Spleen (tissue), 13 donors: ENCODE data around the gene FAM237B. TPM values are rescaled to one million over a fixed set of nuclear protein-coding genes. Genes with fewer than 3 reads are reported as not detected.
A peak's percentile ranks its signal among the peaks of the same experiment; 100 is the strongest.
"Not testable (repeated sequence)": the region's sequence is repeated elsewhere in the genome, so short reads cannot be mapped to it uniquely, and the experiment has no call there.

Experiments
- DNase-seq: peaks from one replicate; pipeline ENCODE4 v3.0.0-alpha.2; 2020
- H3K27ac ChIP-seq, 8 donors: fragments of 200-600 bp; sonication (generic) in 7 of 8; 1 replicate in 4 of 8; 2 replicates in 4 of 8; pipeline versions ENCODE4 v1.5.0 to v1.8.0; 2016 to 2021; ENCODE audit warnings: inconsistent platforms in 4 of 8, mild to moderate bottlenecking in 4 of 8, moderate library complexity in 1 of 8
- H3K27me3 ChIP-seq, 7 donors: fragments of 200-600 bp; sonication (generic) in 6 of 7; replicated peaks in 1 of 7; 1 replicate in 4 of 7; 2 replicates in 3 of 7; pipeline versions ENCODE4 v1.5.0 to v1.8.0; 2016 to 2021; ENCODE audit warnings: inconsistent platforms in 3 of 7, mild to moderate bottlenecking in 1 of 7
- H3K36me3 ChIP-seq, 6 donors: fragments of 200-600 bp; sonication (generic) in 5 of 6; 1 replicate in 4 of 6; 2 replicates in 2 of 6; pipeline versions ENCODE4 v1.5.0 to v1.8.0; 2016 to 2021; ENCODE audit warnings: inconsistent platforms in 2 of 6
- H3K4me1 ChIP-seq, 6 donors: fragments of 200-600 bp; sonication (generic) in 5 of 6; 1 replicate in 3 of 6; 2 replicates in 3 of 6; pipeline versions ENCODE4 v1.5.0 to v1.8.0; 2016 to 2021; ENCODE audit warnings: inconsistent platforms in 3 of 6
- H3K4me3 ChIP-seq, 8 donors: fragments of 200-600 bp; sonication (generic) in 7 of 8; 1 replicate in 4 of 8; 2 replicates in 4 of 8; pipeline versions ENCODE4 v1.5.0 to v1.8.0; 2016 to 2021; ENCODE audit warnings: inconsistent platforms in 4 of 8, mild to moderate bottlenecking in 4 of 8, moderate library complexity in 2 of 8
- H3K9me3 ChIP-seq, 8 donors: fragments of 200-600 bp; sonication (generic) in 7 of 8; 1 replicate in 4 of 8; 2 replicates in 4 of 8; pipeline versions ENCODE4 v1.5.0 to v1.8.0; 2016 to 2021; ENCODE audit warnings: inconsistent platforms in 4 of 8
- POLR2A ChIP-seq, 3 donors: fragments of 450-650 bp; IDR thresholded peaks; one replicate each; pipeline ENCODE4 v1.5.1; 2017; ENCODE audit warnings: antibody characterized with exemption in 3 of 3, mild to moderate bottlenecking in 1 of 3
- POLR2AphosphoS5 ChIP-seq, 3 donors: sonication (generic); formaldehyde crosslinking; IDR thresholded peaks; one replicate each; pipeline ENCODE4 v1.5.1; 2017; ENCODE audit warnings: antibody characterized with exemption in 3 of 3
- WGBS, 5 donors: extraction: QIAGEN DNeasy Blood & Tissue Kit in 3 of 5; methylation state at CpG; one replicate each; pipeline versions ENCODE4 v1.1.5 to v1.1.7; 2013 to 2018; 5-methylcytosine and 5-hydroxymethylcytosine counted together
- intact Hi-C: fragments of 100-400 bp; cut with DNase I; formaldehyde crosslinking; loops from one replicate; pipeline ENCODE4 v1.15.0; 2023; ENCODE audit warnings: low total_unique reads
- long read RNA-seq, 2 donors: transcript quantifications; one replicate each; lab custom pipeline, GENCODE V29; 2026
- polyA plus RNA-seq, 3 donors: library from polyadenylated mRNA; stranded (reverse); fragments of 200-250 nt; gene quantifications; one replicate each; pipeline ENCODE4 v1.2.1, GENCODE V29; 2013
- total RNA-seq, 7 donors: library from RNA; depleted of rRNA in 3 of 7; stranded (reverse); fragments of >200 nt in 3 of 7; fragmentation: NEBNext Ultra II Directional in 4 of 7; extraction: Animal tissue kit (Norgen Biotek cat#: 25700) in 4 of 7; gene quantifications; one replicate each; pipeline versions ENCODE4 v1.1.0 to v1.2.1, GENCODE V29; 2016 to 2021
- TF ChIP-seq, protein P1 (sequence below), 11 experiments: fragments of 200-600 bp in 7 of 11; fragments of 450-650 bp in 4 of 11; sonication (generic) in 4 of 11; IDR thresholded peaks in 8 of 11; conservative IDR thresholded peaks in 3 of 11; 1 replicate in 7 of 11; 2 replicates in 4 of 11; pipeline versions ENCODE4 v1.4.0 to v1.8.0; 2016 to 2021; ENCODE audit warnings: antibody characterized with exemption in 11 of 11, inconsistent platforms in 4 of 11, mild to moderate bottlenecking in 1 of 11
- donor health status: healthy with polysubstance abuse.
- donor health status: DM: no; HTN: no; CAD: no; lungs with moderate emphysema.
- donor health status: DM: no; HTN: no; CAD: no.
- donor health status: Bipolar disorder and iron deficiency.
- donor health status: healthy.
- donor health status: DM: no; HTN: no; CAD: no.
- donor health status: DM: yes; HTN: yes; CAD: no.

FAM237B gene
- total RNA-seq: not detected
- polyA plus RNA-seq: not detected
- long read RNA-seq, donor 1: 0 reads
- long read RNA-seq, donor 2: 0 reads

- Histone ChIP-seq H3K36me3 (no peaks in the 10 kb centered on the region), H3K27ac (no peak within 1 kb of the TSS), H3K27me3 (peaks cover 0 to 72% (median 25%) of the 10 kb centered on the region in 7 donors), H3K9me3 (no peaks in the 10 kb centered on the region), H3K4me3 (peak within 1 kb of the TSS in 5 of 8 donors; percentile 18 to 52 (median 24)), H3K4me1 (peaks cover 5 to 15% (median 9%) of the 10 kb centered on the region in 6 donors)
- WGBS, 5 donors: 2 to 5% (median 5%) methylated on average over 32 to 62 of the region's 62 CpGs
- DNase-seq: peak; percentile 74
- TF ChIP-seq, protein P1, sequence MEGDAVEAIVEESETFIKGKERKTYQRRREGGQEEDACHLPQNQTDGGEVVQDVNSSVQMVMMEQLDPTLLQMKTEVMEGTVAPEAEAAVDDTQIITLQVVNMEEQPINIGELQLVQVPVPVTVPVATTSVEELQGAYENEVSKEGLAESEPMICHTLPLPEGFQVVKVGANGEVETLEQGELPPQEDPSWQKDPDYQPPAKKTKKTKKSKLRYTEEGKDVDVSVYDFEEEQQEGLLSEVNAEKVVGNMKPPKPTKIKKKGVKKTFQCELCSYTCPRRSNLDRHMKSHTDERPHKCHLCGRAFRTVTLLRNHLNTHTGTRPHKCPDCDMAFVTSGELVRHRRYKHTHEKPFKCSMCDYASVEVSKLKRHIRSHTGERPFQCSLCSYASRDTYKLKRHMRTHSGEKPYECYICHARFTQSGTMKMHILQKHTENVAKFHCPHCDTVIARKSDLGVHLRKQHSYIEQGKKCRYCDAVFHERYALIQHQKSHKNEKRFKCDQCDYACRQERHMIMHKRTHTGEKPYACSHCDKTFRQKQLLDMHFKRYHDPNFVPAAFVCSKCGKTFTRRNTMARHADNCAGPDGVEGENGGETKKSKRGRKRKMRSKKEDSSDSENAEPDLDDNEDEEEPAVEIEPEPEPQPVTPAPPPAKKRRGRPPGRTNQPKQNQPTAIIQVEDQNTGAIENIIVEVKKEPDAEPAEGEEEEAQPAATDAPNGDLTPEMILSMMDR (IDR thresholded peaks at IDR 0.05 in 8 of 11, conservative IDR thresholded peaks at IDR 0.05 in 3 of 11): no peak
- TF ChIP-seq POLR2A (IDR thresholded peaks at IDR 0.05) (no peak), POLR2AphosphoS5 (IDR thresholded peaks at IDR 0.05) (no peak)
- intact Hi-C loops: no loop called here
These were observed at the start of gene FAM237B for GRCh38 chr7:90320801-90321494. Gene FAM237B (minus strand): TSS chr7:90321304. CDS start chr7:90319748, 1,556 bp downstream.

GRCh38 chr7:90351987-90352386, 30.9 kb upstream of the FAM237B start:
- no peak overlapping the region for H3K27ac ChIP-seq
- TF ChIP-seq POLR2A (IDR thresholded peaks at IDR 0.05): no peak
- TF ChIP-seq, protein P1 (IDR thresholded peaks at IDR 0.05 in 8 of 11, conservative IDR thresholded peaks at IDR 0.05 in 3 of 11): no peak
- no peak for TF ChIP-seq POLR2AphosphoS5 (IDR thresholded peaks at IDR 0.05)
- peaks cover 6 to 49% (median 22%) of the 10 kb centered on the region in 6 donors for H3K36me3 ChIP-seq
- peaks cover 0 to 8% (median under 1%) of the 10 kb centered on the region in 8 donors for H3K9me3 ChIP-seq
- no peak for DNase-seq
- H3K4me1 ChIP-seq: peaks cover 0 to 38% (median 14%) of the 10 kb centered on the region in 6 donors
- H3K4me3 ChIP-seq: no peak overlapping the region
- no peaks in the 10 kb centered on the region for H3K27me3 ChIP-seq
- intact Hi-C loops: no loop called here

DNA sequence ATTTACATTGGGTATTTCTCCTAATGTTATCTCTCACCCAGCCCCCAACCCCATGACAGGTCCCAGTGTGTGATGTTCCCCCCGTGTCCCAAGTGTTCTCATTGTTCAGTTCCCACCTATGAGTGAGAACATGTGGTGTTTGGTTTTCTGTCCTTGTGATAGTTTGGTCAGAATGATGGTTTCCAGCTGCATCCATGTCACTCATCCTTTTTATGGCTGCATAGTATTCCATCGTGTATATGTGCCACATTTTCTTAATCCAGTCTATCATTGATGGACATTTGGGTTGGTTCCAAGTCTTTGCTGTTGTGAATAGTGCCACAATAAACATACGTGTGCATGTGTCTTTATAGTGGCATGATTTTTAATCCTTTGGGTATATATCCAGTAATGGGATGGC, 28.9 kb upstream of the FAM237B start:
- H3K9me3 ChIP-seq, intact Hi-C loops, H3K27ac ChIP-seq, DNase-seq, H3K4me3 ChIP-seq, H3K27me3 ChIP-seq: not testable (repeated sequence)
- H3K36me3 ChIP-seq: peaks cover 0 to 30% (median 6%) of the 10 kb centered on the region in 6 donors
- 89 to 98% (median 96%) methylated on average over 3 of the region's 3 CpGs for WGBS, 5 donors
- peaks cover 0 to 48% (median 21%) of the 10 kb centered on the region in 6 donors for H3K4me1 ChIP-seq

DNA sequence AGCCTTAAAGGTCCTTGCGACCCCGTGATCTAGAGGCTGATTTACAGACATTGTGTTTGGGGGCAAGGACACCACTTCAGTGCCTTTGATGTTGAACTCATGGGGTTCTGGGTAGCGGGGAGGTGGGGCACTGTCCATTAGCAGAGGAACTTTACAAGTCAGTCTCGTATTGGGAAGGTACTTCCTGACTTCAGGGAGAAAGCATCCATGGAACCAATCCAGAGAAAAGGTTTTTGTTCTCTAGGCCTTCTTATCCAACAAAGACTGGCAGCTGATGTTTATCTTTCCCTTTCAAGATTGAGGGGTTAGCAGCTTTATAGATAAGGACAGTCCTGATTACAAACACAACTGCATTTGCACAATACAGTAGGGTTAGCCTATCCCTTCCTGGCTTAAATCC, 28.2 kb upstream of the FAM237B start:
- peaks cover 0 to 22% (median 1%) of the 10 kb centered on the region in 6 donors for H3K36me3 ChIP-seq
- H3K27me3 ChIP-seq: no peaks in the 10 kb centered on the region
- TF ChIP-seq POLR2AphosphoS5 (IDR thresholded peaks at IDR 0.05): no peak
- TF ChIP-seq POLR2A (IDR thresholded peaks at IDR 0.05): no peak
- TF ChIP-seq, protein P1 (IDR thresholded peaks at IDR 0.05 in 8 of 11, conservative IDR thresholded peaks at IDR 0.05 in 3 of 11): no peak
- no peak overlapping the region for H3K4me3 ChIP-seq
- intact Hi-C loops: no loop called here
- H3K27ac ChIP-seq: no peak overlapping the region
- H3K9me3 ChIP-seq: no peaks in the 10 kb centered on the region
- WGBS, 5 donors: 86 to 96% (median 92%) methylated on average over 4 of the region's 4 CpGs
- peaks cover 0 to 48% (median 21%) of the 10 kb centered on the region in 6 donors for H3K4me1 ChIP-seq
- no peak for DNase-seq
